HepG2 (cell line): Measurements from ENCODE around the gene AMOTL2. TPM values are rescaled to one million over a fixed set of nuclear protein-coding genes. Genes with fewer than 3 reads are reported as not detected.

ENCODE experiments used
- ATAC-seq: fragments of 200-7000 bp; cut with Tn5 transposase; 3 replicates; pipeline ENCODE4 v1.9.1; 2020; ENCODE audit warnings: mild to moderate bottlenecking, moderate library complexity
- BruUV-seq: library from RNA; stranded (reverse); fragments of 400-500 nt; replicated peaks from 2 replicates; lab custom pipeline; 2021; lab: Mats Ljungman, UMichigan
- CTCF ChIA-PET: fragments of 300-600 bp; formaldehyde crosslinking; extraction: SDS; loops from one replicate; lab custom pipeline; 2021; ENCODE audit warnings: low total read pairs, inconsistent platforms, low intra/inter-chr PET ratio; lab: Yijun Ruan, JAX
- POLR2A ChIA-PET: fragments of 350-600 bp; sonication (Branson Sonifier 250); formaldehyde crosslinking; loops from one replicate; lab custom pipeline; 2020; ENCODE audit warnings: antibody characterized with exemption, inconsistent platforms; lab: Yijun Ruan, JAX
- DNase-seq: peaks from one replicate; pipeline ENCODE4 v3.0.0-alpha.2; 2015; ENCODE audit warnings: low spot score
- FAIRE-seq: peaks from 3 replicates; lab custom pipeline; 2011; peaks lifted over from hg19 to GRCh38; lab: Jason Lieb, UNC
- H2AFZ ChIP-seq: one replicate; pipeline ENCODE4 v1.6.1; 2011; ENCODE audit warnings: low read length, inconsistent platforms
- H3K27ac ChIP-seq: fragments of 300-600 bp; 3 replicates; pipeline ENCODE4 v1.8.0; 2011; ENCODE audit warnings: mixed run types, mild to moderate bottlenecking, mixed read lengths, low read length, inconsistent platforms; ENCODE audit not compliant: insufficient read depth; ENCODE audit errors: extremely low read length
- H3K27me3 ChIP-seq, 2 experiments: fragments of 200-600 bp in 1 of 2; 2 replicates in 1 of 2; 3 replicates in 1 of 2; pipeline versions ENCODE4 v1.6.0 to v1.8.0; 2011; ENCODE audit warnings: low read length in 2 of 2, mild to moderate bottlenecking in 2 of 2, moderate library complexity in 2 of 2, inconsistent platforms in 1 of 2; ENCODE audit not compliant: insufficient read depth in 2 of 2, control insufficient read depth in 1 of 2
- H3K36me3 ChIP-seq, 2 experiments: fragments of 200-600 bp in 1 of 2; replicated peaks in 1 of 2; 2 replicates in 1 of 2; 3 replicates in 1 of 2; pipeline versions ENCODE4 v1.5.1 to v1.8.0; 2011; ENCODE audit warnings: low read length in 2 of 2, inconsistent platforms in 1 of 2; ENCODE audit not compliant: insufficient read depth in 2 of 2, control insufficient read depth in 1 of 2
- H3K4me1 ChIP-seq: 2 replicates; pipeline ENCODE4 v1.5.1; 2012; ENCODE audit warnings: low read length, inconsistent platforms; ENCODE audit not compliant: insufficient read depth
- H3K4me2 ChIP-seq: 2 replicates; pipeline ENCODE4 v1.6.0; 2011; ENCODE audit warnings: low read depth, low read length, inconsistent platforms
- H3K4me3 ChIP-seq, 3 experiments: fragments of 200-600 bp in 1 of 3; sonication (generic), shearing (Covaris generic) in 1 of 3; replicated peaks in 1 of 3; 2 replicates each; pipeline ENCODE4 v1.5.1; 2011 to 2016; ENCODE audit warnings: low read length in 3 of 3, inconsistent platforms in 2 of 3, low read depth in 2 of 3, mild to moderate bottlenecking in 2 of 3, control low read depth in 1 of 3, mixed read lengths in 1 of 3; ENCODE audit not compliant: insufficient read depth in 1 of 3
- H3K79me2 ChIP-seq: one replicate; pipeline ENCODE4 v1.6.1; 2011; ENCODE audit warnings: low read length, inconsistent platforms; ENCODE audit not compliant: insufficient read depth
- H3K9ac ChIP-seq: 2 replicates; pipeline ENCODE4 v1.6.0; 2011; ENCODE audit warnings: mild to moderate bottlenecking, low read depth, low read length, inconsistent platforms; ENCODE audit not compliant: insufficient read depth
- H3K9me3 ChIP-seq: 2 replicates; pipeline ENCODE4 v1.5.1; 2012; ENCODE audit warnings: mild to moderate bottlenecking, low read length
- H4K20me1 ChIP-seq: 2 replicates; pipeline ENCODE4 v1.6.0; 2011; ENCODE audit warnings: inconsistent platforms, mild to moderate bottlenecking, low read length, moderate library complexity; ENCODE audit not compliant: insufficient read depth
- BHLHE40 ChIP-seq: IDR thresholded peaks from 2 replicates; pipeline ENCODE4 v1.6.1; 2011; ENCODE audit warnings: low read length, improper control_type of control experiment
- CCDC6 ChIP-seq: sonication (generic); formaldehyde crosslinking; IDR thresholded peaks from 2 replicates; pipeline ENCODE4 v1.8.1; 2022; ENCODE audit warnings: mild to moderate bottlenecking, missing genetic modification reagents, moderate library complexity
- CHCHD3 ChIP-seq: sonication (generic); formaldehyde crosslinking; IDR thresholded peaks from 2 replicates; pipeline ENCODE4 v1.8.0; 2022; ENCODE audit warnings: mild to moderate bottlenecking, missing genetic modification reagents, moderate library complexity
- HNF4G ChIP-seq, 2 experiments: sonication (generic) in 1 of 2; formaldehyde crosslinking in 1 of 2; IDR thresholded peaks; 2 replicates each; pipeline versions ENCODE4 v1.4.0 to v1.6.1; 2011 to 2020; ENCODE audit warnings: borderline replicate concordance in 2 of 2, low read depth in 2 of 2, mild to moderate bottlenecking in 2 of 2, low read length in 1 of 2, missing genetic modification reagents in 1 of 2, moderate library complexity in 1 of 2
- MATR3 ChIP-seq: sonication (generic); formaldehyde crosslinking; IDR thresholded peaks from 2 replicates; pipeline ENCODE4 v1.4.0; 2020; ENCODE audit warnings: missing genetic modification reagents
- MIXL1 ChIP-seq: IDR thresholded peaks from 2 replicates; pipeline ENCODE4 v1.6.1; 2016
- SOX13 ChIP-seq, 3 experiments: fragments of 450-650 bp in 1 of 3; sonication (generic) in 1 of 3; formaldehyde crosslinking in 1 of 3; IDR thresholded peaks in 2 of 3; conservative IDR thresholded peaks in 1 of 3; 2 replicates each; pipeline versions ENCODE4 v1.5.0 to v1.6.1; 2016 to 2020; ENCODE audit warnings: antibody characterized with exemption in 1 of 3, mild to moderate bottlenecking in 1 of 3, missing compliant biosample characterization in 1 of 3, missing genetic modification reagents in 1 of 3, moderate library complexity in 1 of 3
- SOX5 ChIP-seq: IDR thresholded peaks from 2 replicates; pipeline ENCODE4 v1.6.1; 2016; ENCODE audit warnings: borderline replicate concordance
- TEAD3 ChIP-seq: optimal IDR thresholded peaks from 2 replicates; pipeline ENCODE3; 2016; ENCODE audit warnings: borderline replicate concordance
- ZNF12 ChIP-seq: sonication (generic); formaldehyde crosslinking; IDR thresholded peaks from 2 replicates; pipeline ENCODE4 v1.5.0; 2020; ENCODE audit warnings: missing genetic modification reagents
- ZNF550 ChIP-seq: sonication (generic); formaldehyde crosslinking; IDR thresholded peaks from 2 replicates; pipeline ENCODE4 v1.4.0; 2020; ENCODE audit warnings: mild to moderate bottlenecking, missing genetic modification reagents, borderline replicate concordance
- ZNF790 ChIP-seq: sonication (generic); formaldehyde crosslinking; IDR thresholded peaks from 2 replicates; pipeline ENCODE4 v1.8.0; 2022; ENCODE audit warnings: missing genetic modification reagents, mild to moderate bottlenecking, borderline replicate concordance
- WGBS: methylation state at CpG from one replicate; pipeline ENCODE4 v1.1.6; 2017; ENCODE audit warnings: low lambda C conversion rate; 5-methylcytosine and 5-hydroxymethylcytosine counted together
- in situ Hi-C: cut with HindIII; loops from 2 replicates; pipeline ENCODE4 v1.10.0; 2017; ENCODE audit warnings: low pct_unique_long_range_greater_than_20kb; ENCODE audit not compliant: extremely low pct_ligation_motif_present
- intact Hi-C: fragments of 100-400 bp; cut with micrococcal nuclease; formaldehyde crosslinking; loops from one replicate; pipeline ENCODE4 v1.10.0; 2022; ENCODE audit not compliant: unreplicated experiment
- polyA plus RNA-seq, 8 experiments: library from polyadenylated mRNA; depleted of rRNA in 3 of 8; stranded (reverse) in 7 of 8; unstranded in 1 of 8; fragments of >200 nt; fragmentation: Illumina TruSeq in 4 of 8; extraction: Trizol in 4 of 8; gene quantifications; 2 replicates each; pipeline versions ENCODE4 v1.2.1 to v1.2.3, GENCODE V29; 2011 to 2016; ENCODE audit warnings: low read depth in 4 of 8, missing spikeins in 1 of 8, mixed read lengths in 1 of 8; ENCODE audit not compliant: insufficient read depth in 1 of 8
- total RNA-seq, 5 experiments: library from RNA; depleted of rRNA; stranded (reverse); fragments of >200 nt; fragmentation: Illumina TruSeq; extraction: Trizol; gene quantifications; 2 replicates each; pipeline ENCODE4 v1.2.3, GENCODE V29; 2016; ENCODE audit warnings: low read depth in 1 of 5
- TF ChIP-seq, protein P1 (sequence below): IDR thresholded peaks from 2 replicates; pipeline ENCODE4 v1.6.1; 2016; ENCODE audit warnings: mild to moderate bottlenecking, missing biosample characterization, missing genetic modification reagents
- TF ChIP-seq, protein P2 (sequence below): sonication (generic); formaldehyde crosslinking; IDR thresholded peaks from 2 replicates; pipeline ENCODE4 v1.8.0; 2022; ENCODE audit warnings: mild to moderate bottlenecking, missing genetic modification reagents, moderate library complexity
- TF ChIP-seq, protein P3 (sequence below): sonication (generic); formaldehyde crosslinking; IDR thresholded peaks from 2 replicates; pipeline ENCODE4 v1.8.0; 2022; ENCODE audit warnings: mild to moderate bottlenecking, missing genetic modification reagents; ENCODE audit not compliant: insufficient replicate concordance
- TF ChIP-seq, protein P4 (sequence below): sonication (generic); formaldehyde crosslinking; IDR thresholded peaks from 2 replicates; pipeline ENCODE4 v1.4.0; 2020; ENCODE audit warnings: mild to moderate bottlenecking, missing genetic modification reagents

The AMOTL2 gene
- total and polyA plus RNA-seq, 2 of the 13 experiments (the other 11 are each of a cell fraction or from before 2014, with no cell fraction given), result 17.3 to 18.5 TPM

DNA sequence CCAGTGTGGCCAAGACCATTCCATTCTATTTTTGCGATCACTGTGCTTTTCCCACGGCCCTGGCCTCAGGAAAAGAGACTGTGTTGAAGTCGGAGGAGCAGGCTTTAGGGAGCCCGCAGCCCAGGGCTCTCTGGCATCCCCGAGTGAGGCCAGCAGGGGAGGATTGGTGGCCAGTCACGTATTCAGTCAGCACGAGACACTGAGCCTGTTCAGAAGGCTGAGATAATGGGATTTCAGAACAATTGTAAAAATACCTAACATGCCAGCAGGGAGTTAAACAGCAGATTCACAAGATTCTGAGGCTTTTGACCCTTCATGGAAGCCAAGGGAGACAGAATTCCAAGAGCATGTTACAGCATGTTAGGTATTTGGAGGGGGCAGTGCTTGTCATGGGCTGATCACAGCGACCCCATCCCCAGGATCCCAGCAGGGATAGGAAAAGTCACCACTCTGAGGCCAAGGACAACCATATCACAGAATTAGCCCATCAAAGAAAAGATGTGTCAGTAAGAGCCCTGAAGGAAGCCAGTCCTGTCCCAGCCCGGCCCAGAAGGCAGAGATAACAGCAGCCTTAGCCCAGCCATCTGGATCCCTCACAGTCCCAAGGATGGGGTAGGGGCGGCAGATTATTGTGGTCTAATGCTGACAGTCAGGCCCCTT lies 40.6 kb downstream of the AMOTL2 start:
- WGBS, result 20% methylated on average over 10 of the region's 10 CpGs
- FAIRE-seq (peak; percentile 21), ATAC-seq (peak; percentile 73), DNase-seq (peak; percentile 45)
- no TSS peak for BruUV-seq
- H3K4me1 ChIP-seq, result peaks cover 85% of the 10 kb centered on the region
- no peaks in the 10 kb centered on the region for H3K36me3 ChIP-seq
- peak overlapping the region; percentile 25; the same call in 1 of the 2 replicates for H3K9ac ChIP-seq
- no peaks in the 10 kb centered on the region for H3K27me3 ChIP-seq
- H3K9me3 ChIP-seq, result no peaks in the 10 kb centered on the region
- CTCF ChIA-PET, result no interaction called here
- no peaks in the 10 kb centered on the region for H4K20me1 ChIP-seq
- no peak overlapping the region for H2AFZ ChIP-seq
- peak overlapping the region in 1 of 3 experiments; percentile 41; a peak in 2 of 6 replicates for H3K4me3 ChIP-seq
- no peak overlapping the region for H3K27ac ChIP-seq
- no peaks in the 10 kb centered on the region for H3K79me2 ChIP-seq
- peak overlapping the region; percentile 56 for H3K4me2 ChIP-seq
- intact Hi-C loops, result no loop called here
- in situ Hi-C loops, result no loop called here
- POLR2A ChIA-PET, result no interaction called here
- TF ChIP-seq BHLHE40 (peak; percentile 53; the same call in 1 of the 2 replicates), ZNF12 (no peak), CHCHD3 (CRISPR knock-in tag) (no peak), MATR3 (no peak), ZNF550 (CRISPR knock-in tag) (no peak), ZNF790 (no peak), MIXL1 (no peak), HNF4G (IDR thresholded peaks at IDR 0.05; ENCODE audit: borderline replicate concordance, low read depth, low read length) (no peak), HNF4G (CRISPR knock-in tag; IDR thresholded peaks at IDR 0.05; ENCODE audit: borderline replicate concordance, low read depth) (no peak), TEAD3 (CRISPR knock-in tag) (peak; percentile 42), SOX13 (IDR thresholded peaks at IDR 0.05) (no peak), SOX13 (CRISPR knock-in tag; conservative IDR thresholded peaks at IDR 0.05 in 1 of 2, IDR thresholded peaks at IDR 0.05 in 1 of 2) (peak in 1 of 2 experiments; percentile 67; a peak in 1 of 4 replicates), CCDC6 (CRISPR knock-in tag) (no peak), SOX5 (CRISPR knock-in tag) (peak; percentile 87; the same call in 1 of the 2 replicates)
- TF ChIP-seq, protein P1, sequence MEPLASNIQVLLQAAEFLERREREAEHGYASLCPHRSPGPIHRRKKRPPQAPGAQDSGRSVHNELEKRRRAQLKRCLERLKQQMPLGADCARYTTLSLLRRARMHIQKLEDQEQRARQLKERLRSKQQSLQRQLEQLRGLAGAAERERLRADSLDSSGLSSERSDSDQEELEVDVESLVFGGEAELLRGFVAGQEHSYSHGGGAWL, result no peak
- TF ChIP-seq, protein P2, sequence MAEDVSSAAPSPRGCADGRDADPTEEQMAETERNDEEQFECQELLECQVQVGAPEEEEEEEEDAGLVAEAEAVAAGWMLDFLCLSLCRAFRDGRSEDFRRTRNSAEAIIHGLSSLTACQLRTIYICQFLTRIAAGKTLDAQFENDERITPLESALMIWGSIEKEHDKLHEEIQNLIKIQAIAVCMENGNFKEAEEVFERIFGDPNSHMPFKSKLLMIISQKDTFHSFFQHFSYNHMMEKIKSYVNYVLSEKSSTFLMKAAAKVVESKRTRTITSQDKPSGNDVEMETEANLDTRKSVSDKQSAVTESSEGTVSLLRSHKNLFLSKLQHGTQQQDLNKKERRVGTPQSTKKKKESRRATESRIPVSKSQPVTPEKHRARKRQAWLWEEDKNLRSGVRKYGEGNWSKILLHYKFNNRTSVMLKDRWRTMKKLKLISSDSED (CRISPR knock-in tag), result no peak
- TF ChIP-seq, protein P3, sequence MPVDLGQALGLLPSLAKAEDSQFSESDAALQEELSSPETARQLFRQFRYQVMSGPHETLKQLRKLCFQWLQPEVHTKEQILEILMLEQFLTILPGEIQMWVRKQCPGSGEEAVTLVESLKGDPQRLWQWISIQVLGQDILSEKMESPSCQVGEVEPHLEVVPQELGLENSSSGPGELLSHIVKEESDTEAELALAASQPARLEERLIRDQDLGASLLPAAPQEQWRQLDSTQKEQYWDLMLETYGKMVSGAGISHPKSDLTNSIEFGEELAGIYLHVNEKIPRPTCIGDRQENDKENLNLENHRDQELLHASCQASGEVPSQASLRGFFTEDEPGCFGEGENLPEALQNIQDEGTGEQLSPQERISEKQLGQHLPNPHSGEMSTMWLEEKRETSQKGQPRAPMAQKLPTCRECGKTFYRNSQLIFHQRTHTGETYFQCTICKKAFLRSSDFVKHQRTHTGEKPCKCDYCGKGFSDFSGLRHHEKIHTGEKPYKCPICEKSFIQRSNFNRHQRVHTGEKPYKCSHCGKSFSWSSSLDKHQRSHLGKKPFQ (CRISPR knock-in tag), result no peak
- TF ChIP-seq, protein P4, sequence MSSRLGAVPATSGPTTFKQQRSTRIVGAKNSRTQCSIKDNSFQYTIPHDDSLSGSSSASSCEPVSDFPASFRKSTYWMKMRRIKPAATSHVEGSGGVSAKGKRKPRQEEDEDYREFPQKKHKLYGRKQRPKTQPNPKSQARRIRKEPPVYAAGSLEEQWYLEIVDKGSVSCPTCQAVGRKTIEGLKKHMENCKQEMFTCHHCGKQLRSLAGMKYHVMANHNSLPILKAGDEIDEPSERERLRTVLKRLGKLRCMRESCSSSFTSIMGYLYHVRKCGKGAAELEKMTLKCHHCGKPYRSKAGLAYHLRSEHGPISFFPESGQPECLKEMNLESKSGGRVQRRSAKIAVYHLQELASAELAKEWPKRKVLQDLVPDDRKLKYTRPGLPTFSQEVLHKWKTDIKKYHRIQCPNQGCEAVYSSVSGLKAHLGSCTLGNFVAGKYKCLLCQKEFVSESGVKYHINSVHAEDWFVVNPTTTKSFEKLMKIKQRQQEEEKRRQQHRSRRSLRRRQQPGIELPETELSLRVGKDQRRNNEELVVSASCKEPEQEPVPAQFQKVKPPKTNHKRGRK (CRISPR knock-in tag), result no peak
